GM12892 (cell line): Measurements from ENCODE around the gene DYNC1I1.

ENCODE experiments used
- POLR2A ChIP-seq: IDR thresholded peaks from 2 replicates; pipeline ENCODE4 v1.6.1; 2011; ENCODE audit warnings: low read depth, low read length, control low read depth
- POLR2AphosphoS5 ChIP-seq: IDR thresholded peaks from 2 replicates; pipeline ENCODE4 v1.6.1; 2011; ENCODE audit warnings: low read depth, low read length, control low read depth

DNA sequence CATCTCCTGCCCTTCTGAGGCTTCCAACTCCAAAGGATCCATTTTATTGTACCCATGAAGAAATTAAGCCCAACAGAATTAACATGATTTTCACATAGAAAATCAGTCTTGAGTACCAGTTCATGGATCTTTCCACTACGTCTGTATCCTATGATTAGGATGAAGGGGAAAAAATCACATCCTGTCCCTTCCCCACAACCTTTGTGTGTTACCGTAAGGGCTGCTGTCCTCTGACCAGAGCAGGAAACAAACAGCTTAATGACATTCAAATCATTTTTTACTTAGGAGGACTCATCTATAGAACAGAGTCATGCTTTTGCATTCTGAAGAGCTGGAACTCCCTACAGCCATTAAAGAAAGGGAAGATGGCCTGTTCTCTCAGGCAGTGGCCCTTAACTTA lies 241.5 kb downstream of the DYNC1I1 start:
- TF ChIP-seq POLR2A (no peak), POLR2AphosphoS5 (no peak)
